Mononuclear cell (primary cell): ENCODE measurements around the gene LRRC1. TPM values are rescaled to one million over a fixed set of nuclear protein-coding genes. Genes with fewer than 3 reads are reported as not detected.

ENCODE experiments used
- H3K27me3 ChIP-seq: 2 replicates; pipeline ENCODE4 v1.6.0; 2011; ENCODE audit warnings: low read length, control low read depth; ENCODE audit not compliant: insufficient read depth
- H3K4me1 ChIP-seq: 2 replicates; pipeline ENCODE4 v1.5.1; 2011; ENCODE audit warnings: mild to moderate bottlenecking, low read length, control low read depth; ENCODE audit not compliant: insufficient read depth
- H3K4me3 ChIP-seq: 2 replicates; pipeline ENCODE4 v1.5.1; 2011; ENCODE audit warnings: mild to moderate bottlenecking, low read length, moderate library complexity
- H3K9me3 ChIP-seq: 2 replicates; pipeline ENCODE4 v1.5.1; 2011; ENCODE audit warnings: low read depth, mild to moderate bottlenecking, control low read depth, low read length
- total RNA-seq: library from RNA; depleted of rRNA; stranded (reverse); fragments of >200 nt; gene quantifications from one replicate; pipeline ENCODE4 v1.2.3, GENCODE V29; 2012

Gene LRRC1
- total RNA-seq, 1 donor: 0.73 TPM

DNA sequence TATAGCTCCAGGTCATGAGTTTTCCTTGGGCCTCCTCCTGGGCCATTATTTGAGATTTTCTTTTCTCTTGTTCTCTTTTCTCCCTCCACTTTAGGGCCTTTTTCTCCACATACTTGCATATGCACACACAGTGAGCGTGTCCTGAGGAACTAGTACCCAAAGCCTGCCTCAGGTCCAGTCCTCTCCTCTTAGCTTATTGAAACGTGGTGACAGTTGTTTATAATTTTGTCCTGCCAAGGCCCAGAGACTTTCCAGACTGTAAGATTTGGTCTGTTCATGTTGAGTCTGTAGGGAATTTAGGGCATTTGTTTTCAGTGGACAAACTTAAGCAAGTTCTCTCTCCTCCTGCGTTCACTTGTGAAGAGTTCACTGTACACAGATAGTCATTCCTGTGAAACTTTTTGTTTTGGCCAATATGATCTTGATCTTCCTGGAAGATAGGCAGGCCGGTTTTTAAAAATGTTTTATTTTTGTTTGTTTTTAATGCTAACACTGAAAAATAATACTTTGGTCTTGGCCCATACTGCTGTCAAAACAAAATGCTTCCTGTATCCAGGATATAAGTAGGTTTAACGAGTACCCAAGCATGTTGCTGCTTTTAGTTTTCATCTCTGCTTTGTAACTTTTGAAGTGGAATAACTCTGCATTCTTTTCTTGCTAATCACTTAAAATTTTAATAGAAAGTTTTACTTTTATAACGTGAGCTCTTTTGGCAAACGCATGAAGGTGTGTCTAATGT is 20.7 kb downstream of the LRRC1 start:
- Histone ChIP-seq H3K4me1 (no peaks in the 10 kb centered on the region), H3K9me3 (no peaks in the 10 kb centered on the region), H3K27me3 (no peaks in the 10 kb centered on the region), H3K4me3 (no peak overlapping the region)

DNA sequence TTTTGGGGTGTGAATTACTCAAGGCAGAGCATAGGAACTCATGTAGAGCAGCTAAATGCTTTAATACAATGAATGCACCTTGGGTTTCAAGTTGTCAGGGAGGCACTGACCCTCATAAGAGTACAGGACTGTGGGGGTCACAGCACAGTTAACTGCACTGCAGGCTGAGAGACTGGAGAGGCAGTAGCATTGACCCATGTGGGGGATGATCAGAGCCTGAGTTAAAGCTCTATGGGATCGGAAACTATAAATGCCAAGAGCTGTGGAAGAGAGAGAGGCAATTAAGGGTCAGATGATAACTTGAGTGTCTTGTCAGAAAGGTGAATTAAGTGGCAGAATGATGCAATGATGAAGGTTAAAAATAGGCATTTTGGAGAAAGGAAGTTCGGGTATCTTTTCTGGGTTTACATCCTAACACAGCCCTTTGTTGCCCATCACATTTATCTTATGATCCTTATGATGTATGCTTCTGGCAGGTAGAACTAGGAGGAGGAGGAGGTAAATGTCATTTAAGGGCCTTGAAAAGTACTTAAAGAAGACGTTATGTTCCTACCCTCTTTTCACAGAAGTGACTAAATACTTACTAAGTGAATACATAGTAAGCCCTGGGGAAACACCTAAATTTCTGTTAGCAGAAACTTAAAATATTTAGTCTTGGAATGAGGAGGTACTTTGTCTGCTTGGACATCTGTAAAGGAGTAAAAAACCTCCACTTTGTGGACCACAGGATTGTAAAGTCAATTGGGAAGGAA is 24.2 kb downstream of the LRRC1 start:
- no peaks in the 10 kb centered on the region for H3K4me1 ChIP-seq
- H3K27me3 ChIP-seq: no peaks in the 10 kb centered on the region
- no peak overlapping the region for H3K4me3 ChIP-seq
- no peaks in the 10 kb centered on the region for H3K9me3 ChIP-seq

DNA sequence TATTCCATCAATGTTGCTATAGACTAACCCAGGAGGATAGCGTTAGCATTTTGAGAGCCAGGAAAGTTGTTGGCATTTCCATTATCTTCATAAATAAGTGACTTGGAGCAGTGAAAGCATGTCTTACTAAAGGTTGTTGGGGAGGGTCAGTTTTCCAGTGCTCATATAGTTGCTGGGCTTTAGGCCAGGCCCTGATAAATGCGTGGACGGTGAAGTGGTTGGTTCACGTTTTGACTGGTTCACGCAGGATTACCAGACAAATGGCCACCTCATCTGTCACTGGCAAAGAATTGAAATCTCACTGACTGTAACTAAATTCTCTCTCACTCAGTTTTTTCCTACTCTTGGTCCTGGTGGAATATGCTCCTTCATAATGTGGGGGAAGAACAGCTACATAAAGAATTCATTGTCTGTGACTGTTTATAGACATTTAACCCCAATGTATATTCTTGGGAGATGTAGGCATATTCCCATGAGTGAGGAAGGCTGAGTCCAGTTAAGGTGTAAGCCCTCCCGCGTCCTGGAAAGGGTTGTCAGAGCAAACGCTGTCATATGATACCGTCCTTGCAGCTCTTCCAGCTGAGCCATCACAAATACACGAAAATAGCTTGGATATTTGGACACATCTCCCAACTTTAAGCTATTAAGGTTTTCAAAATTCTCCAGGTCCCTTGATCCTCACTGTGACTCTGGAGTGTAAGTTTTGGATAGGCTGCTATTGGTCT is 27.8 kb downstream of the LRRC1 start:
- Histone ChIP-seq H3K4me1 (no peaks in the 10 kb centered on the region), H3K27me3 (no peaks in the 10 kb centered on the region), H3K9me3 (no peaks in the 10 kb centered on the region), H3K4me3 (no peak overlapping the region)

DNA sequence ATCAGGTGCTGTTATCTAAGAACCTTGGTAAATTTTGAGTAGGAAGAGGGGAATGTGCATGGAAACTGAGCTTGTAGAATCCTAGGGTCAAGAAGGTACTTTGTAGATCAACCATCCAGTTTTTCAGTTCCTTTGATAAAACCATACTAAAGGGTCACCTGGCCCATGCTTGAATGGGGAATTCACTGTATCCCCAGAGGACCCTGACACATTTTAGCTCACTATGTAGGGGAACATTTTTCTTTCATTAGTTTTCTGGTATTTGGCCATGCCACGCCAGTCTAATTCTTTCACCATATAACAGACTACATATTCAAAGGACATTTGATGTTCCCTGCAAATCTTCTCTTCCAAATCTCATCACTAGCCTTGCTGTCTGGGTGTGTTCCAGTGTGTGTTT is 29.9 kb downstream of the LRRC1 start:
- Histone ChIP-seq H3K27me3 (no peaks in the 10 kb centered on the region), H3K4me3 (no peak overlapping the region), H3K9me3 (no peaks in the 10 kb centered on the region), H3K4me1 (no peaks in the 10 kb centered on the region)

DNA sequence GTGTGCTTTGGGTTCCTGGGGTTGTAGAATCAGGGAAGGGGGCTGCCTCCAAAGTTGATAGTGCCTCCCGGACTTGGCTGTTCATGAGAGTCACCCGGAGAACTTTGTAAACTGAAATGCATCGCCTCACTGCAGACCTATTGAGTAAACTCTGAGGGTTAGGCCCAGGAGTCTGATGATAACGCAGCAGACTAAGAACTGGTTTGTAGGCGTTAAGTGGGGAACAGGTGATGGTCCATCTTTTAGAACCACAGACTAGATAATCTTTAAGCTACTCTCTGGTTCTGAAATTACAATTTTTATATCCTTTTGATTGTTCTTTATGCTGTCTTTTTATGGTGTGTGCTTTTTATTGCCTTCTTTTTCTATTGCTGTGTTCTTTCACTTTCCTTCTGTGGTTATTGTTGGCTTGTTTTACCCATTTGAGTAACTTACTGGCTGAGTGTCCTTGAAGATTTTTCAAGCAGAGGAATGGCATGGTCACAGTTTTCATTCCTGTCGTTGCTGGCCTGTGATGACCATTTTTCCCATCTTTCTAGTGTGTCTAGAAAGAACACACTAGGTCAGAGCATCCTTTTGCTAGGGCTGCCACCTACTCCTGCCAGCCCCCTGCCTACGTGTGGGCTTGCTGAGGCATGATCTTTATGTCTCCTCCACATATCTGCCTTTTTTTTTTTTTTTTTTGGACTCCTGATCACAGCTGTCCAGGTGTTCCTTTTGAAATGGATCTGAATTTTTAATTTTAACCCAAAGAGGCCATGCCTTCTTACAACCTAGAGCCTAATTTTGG is 30.9 kb downstream of the LRRC1 start:
- Histone ChIP-seq H3K27me3 (no peaks in the 10 kb centered on the region), H3K4me1 (no peaks in the 10 kb centered on the region), H3K4me3 (no peak overlapping the region), H3K9me3 (no peaks in the 10 kb centered on the region)

DNA sequence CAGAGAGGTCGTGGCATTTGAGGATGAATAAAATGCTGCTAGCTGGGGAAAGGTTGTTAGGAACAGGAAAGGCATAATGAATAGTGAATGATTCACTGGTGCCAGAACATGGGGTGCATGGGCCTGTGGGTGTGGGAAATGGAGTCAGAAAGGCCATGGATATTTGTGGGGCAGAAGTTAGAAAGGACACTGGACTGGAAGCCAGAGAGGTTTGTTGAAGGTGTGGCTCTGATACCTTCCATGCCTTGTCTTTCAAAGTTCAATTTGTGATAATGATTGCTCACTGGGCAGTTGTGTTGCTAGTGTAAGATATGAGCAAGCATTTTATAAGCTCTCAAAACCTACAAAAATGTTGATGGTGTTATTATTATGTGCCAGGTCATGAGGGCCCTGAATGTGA is 32.7 kb downstream of the LRRC1 start:
- Histone ChIP-seq H3K4me3 (no peak overlapping the region), H3K4me1 (no peaks in the 10 kb centered on the region), H3K27me3 (no peaks in the 10 kb centered on the region), H3K9me3 (no peaks in the 10 kb centered on the region)

DNA sequence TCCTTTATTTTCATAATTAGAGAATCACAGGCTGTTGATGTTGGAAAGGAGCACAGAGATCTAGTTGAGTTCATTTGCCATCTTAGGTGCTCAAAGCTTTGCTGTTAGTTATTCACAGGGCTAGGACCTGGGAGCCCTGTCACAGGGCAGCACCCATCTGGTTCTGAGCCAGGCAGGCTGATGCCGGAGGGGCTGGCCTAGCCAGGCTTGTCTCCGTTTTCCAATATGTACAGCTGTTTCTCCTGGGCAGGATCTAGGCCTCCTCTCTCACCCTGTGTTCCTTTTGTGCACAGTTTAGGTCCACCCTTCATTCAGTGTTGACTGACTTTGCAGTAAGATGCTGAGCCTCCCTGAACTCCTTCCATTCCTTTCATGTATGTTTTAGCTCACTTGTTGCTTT is 33.4 kb downstream of the LRRC1 start:
- Histone ChIP-seq H3K4me3 (no peak overlapping the region), H3K27me3 (no peaks in the 10 kb centered on the region), H3K4me1 (no peaks in the 10 kb centered on the region), H3K9me3 (no peaks in the 10 kb centered on the region)

DNA sequence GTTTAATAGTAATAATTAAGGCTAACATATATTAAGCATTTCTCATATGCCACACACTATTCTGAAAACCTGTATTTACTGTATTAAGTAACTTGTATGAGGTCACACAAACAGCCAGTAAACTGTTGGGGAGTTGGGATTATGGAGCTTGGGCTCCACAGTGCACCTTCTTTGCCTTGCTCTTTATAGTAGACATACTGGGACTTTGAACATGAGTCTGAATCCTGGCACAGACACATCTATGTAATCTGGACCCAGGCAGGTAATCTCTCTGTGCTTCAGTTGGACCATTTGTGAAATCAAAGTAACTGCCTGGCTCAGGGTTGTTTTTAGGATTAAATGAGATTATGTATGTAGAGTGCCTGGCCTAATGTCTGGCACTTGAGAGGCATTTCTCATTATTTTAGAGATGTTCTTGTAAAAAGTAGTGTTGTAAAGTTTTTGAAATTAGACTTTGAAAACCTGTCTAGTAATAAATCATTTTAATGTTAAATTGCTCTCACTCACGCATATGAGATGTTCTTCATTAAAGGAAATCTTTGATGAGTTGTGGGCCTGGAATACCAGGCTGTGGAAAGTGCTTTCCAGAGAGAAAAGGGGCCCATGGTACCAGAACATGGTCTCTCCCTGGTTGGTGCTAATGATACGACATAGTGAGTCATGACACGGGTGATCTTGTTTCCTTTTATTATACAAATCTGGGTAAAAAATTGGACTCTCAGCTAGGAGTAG is 34.3 kb downstream of the LRRC1 start:
- Histone ChIP-seq H3K27me3 (no peaks in the 10 kb centered on the region), H3K9me3 (no peaks in the 10 kb centered on the region), H3K4me3 (no peak overlapping the region), H3K4me1 (no peaks in the 10 kb centered on the region)

DNA sequence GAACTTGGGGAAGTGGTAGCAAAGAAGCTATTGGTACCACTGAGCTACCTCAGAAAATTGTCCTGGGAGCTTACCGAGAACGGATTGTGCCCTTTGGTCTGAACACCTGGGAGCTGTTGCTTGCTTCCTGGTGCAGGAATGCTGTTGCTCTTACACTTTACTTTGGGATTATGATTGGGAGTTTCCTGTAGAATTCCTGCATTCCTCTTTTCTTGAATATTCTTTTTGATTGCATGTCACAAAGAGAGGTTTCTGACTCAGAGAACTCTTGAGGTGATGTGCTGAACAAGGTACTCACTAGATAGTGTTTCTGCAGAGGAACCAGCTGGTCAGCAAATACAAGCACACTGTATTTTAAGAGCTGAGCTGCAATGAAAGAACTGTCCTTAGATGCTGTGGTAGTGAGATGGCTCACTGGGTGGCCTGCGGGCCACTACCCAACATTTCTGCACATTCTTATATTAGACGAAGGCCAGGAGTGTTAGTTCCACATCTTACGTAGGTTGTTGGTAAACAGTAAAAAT is 35.0 kb downstream of the LRRC1 start:
- Histone ChIP-seq H3K4me3 (no peak overlapping the region), H3K4me1 (no peaks in the 10 kb centered on the region), H3K27me3 (no peaks in the 10 kb centered on the region), H3K9me3 (no peaks in the 10 kb centered on the region)

DNA sequence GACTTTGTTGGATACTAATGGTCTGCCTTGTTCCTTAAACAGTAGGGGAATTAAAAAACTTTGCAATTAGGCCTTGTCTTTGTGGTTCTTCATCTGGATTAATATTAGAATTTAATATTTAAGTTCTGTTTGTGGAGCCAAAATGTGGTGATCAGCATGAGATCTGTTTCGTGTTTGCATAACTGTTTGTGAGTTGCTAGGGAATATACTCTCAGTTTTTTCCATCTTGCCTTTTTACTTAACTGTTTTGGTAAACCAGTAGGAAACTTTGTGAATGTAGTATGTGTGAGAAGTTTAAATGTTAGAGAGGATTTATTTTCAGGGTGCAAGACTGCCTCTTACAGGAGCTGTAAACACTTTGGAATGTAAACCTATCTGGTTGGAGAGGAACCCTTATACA is 35.6 kb downstream of the LRRC1 start:
- Histone ChIP-seq H3K27me3 (no peaks in the 10 kb centered on the region), H3K9me3 (no peaks in the 10 kb centered on the region), H3K4me1 (no peaks in the 10 kb centered on the region), H3K4me3 (no peak overlapping the region)

DNA sequence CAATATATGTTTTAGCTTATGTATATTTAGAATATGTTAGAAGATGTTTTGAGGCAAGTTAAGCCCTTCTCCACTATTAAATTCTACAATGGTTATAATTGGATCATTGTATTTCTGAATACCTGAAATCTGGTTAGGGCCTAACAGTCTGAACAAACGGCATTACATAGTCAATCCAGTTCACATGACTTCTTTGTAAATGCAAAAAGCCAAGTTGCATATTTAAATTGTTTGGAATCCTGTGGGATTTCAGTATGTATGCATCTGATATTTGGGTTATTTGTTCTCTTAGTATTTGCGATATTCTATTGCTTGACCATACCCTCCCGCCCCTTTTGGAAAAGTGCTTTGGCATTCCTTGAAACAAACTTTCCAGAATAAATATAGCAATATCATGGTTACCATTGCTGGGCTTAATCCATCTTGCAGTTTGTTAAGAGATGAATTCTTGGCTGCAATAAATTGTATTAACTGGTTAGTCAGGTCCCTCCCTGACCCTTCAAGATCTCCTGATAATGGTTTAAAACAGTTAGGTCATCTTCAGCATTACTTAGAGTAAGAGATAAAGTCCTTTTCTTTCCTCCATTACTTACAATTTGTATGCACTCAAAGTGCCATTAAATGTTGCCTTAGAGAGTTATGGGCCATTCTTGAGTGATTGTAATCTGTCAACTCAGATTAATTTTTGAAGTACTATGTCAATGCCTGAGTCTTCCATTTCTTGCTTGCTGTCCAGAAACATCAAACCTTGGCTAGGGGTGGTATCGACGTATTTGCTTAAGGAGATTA is 36.5 kb downstream of the LRRC1 start:
- Histone ChIP-seq H3K4me3 (no peak overlapping the region), H3K4me1 (no peaks in the 10 kb centered on the region), H3K9me3 (no peaks in the 10 kb centered on the region), H3K27me3 (no peaks in the 10 kb centered on the region)

DNA sequence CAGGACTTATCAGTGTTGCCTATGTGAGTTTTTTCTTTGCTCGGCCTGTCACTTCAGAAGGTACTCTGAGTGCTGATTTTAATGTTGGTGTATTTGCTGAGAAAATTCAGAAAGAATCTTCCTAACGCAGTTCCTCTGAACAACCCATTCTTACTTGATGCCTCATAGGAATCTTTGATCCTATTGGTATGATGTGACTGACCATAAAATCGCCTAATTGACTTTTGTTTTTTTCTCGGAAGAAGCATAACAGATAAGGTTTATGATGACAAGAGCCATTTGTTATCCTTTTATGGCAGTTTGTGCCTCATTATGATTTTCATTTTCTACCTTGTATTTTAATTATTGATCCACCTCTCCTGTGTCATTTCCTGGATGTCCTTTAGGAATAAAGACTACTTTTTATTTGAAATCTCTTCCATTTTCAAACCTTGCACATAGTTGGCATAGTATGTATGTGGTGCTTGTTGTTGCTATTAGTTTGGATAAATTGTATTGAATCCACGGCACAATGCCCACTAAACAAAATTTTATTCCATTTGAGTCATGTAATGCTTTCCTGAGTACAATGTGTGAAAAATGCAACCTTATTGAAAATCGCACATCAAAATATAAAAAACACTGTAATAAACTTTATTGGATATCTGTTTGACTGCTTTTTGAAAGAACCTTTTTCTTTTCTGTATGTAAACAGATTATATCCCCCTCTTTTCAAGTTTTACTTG is 37.3 kb downstream of the LRRC1 start:
- H3K9me3 ChIP-seq: no peaks in the 10 kb centered on the region

DNA sequence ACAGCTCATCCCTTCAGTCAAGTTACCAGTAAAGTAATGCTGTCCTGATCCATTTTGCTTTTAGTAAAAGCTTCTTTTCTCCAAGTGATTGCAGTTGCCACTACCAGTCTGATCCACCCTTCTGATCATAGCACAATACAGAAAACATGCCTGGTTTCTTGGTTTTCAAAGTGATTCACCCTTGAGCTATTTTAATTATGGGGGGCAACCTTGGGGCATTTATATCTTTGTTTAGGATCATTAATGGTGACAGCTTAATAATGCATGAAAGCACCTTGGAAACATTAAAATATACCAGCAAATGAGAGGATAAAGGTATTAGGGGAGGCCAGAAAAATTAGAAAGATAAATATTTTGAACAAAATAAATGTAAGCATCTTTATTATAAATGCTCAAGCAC is 38.4 kb downstream of the LRRC1 start:
- no peaks in the 10 kb centered on the region for H3K27me3 ChIP-seq
- no peaks in the 10 kb centered on the region for H3K4me1 ChIP-seq
- no peaks in the 10 kb centered on the region for H3K9me3 ChIP-seq
- no peak overlapping the region for H3K4me3 ChIP-seq

More for the DNA sequence above, 37.3 kb downstream of the LRRC1 start:
- H3K27me3 ChIP-seq: no peaks in the 10 kb centered on the region
- no peaks in the 10 kb centered on the region for H3K4me1 ChIP-seq
- H3K4me3 ChIP-seq: no peak overlapping the region
